Ovary (tissue), 9 donors: Measurements from ENCODE around the gene ITPRIPL2. TPM values are rescaled to one million over a fixed set of nuclear protein-coding genes. Genes with fewer than 3 reads are reported as not detected.

Experiments
- DNase-seq, 5 donors: peaks; one replicate each; pipeline ENCODE4 v3.0.0-alpha.2; 2019 to 2020
- H3K27ac ChIP-seq, 2 donors: fragments of 200-600 bp; one replicate each; pipeline versions ENCODE4 v1.5.1 to v1.8.0; 2019 to 2022
- H3K27me3 ChIP-seq: fragments of 200-600 bp; one replicate; pipeline ENCODE4 v1.8.0; 2022
- H3K36me3 ChIP-seq: fragments of 200-600 bp; sonication (generic); one replicate; pipeline ENCODE4 v1.5.1; 2019
- H3K4me1 ChIP-seq: one replicate; pipeline ENCODE4 v1.8.1; 2013; ENCODE audit warnings: mild to moderate bottlenecking, moderate library complexity; ENCODE audit not compliant: insufficient read depth
- H3K4me3 ChIP-seq: fragments of 200-600 bp; sonication (generic); one replicate; pipeline ENCODE4 v1.5.1; 2017
- H3K9me3 ChIP-seq, 2 donors: fragments of 200-600 bp in 1 of 2; sonication (generic) in 1 of 2; one replicate each; pipeline versions ENCODE4 v1.5.1 to v1.8.1; 2013 to 2019; ENCODE audit warnings: mild to moderate bottlenecking in 1 of 2, moderate library complexity in 1 of 2
- EP300 ChIP-seq: sonication (generic); formaldehyde crosslinking; IDR thresholded peaks from one replicate; pipeline ENCODE4 v1.6.1; 2017; ENCODE audit warnings: antibody characterized with exemption
- POLR2A ChIP-seq: fragments of 450-650 bp; IDR thresholded peaks from one replicate; pipeline ENCODE4 v1.6.1; 2017; ENCODE audit warnings: antibody characterized with exemption, mild to moderate bottlenecking, moderate library complexity
- WGBS, 3 donors: extraction: QIAGEN DNeasy Blood & Tissue Kit in 1 of 3; methylation state at CpG; one replicate each; pipeline versions ENCODE4 v1.1.5 to v1.1.7; 2013 to 2017; 5-methylcytosine and 5-hydroxymethylcytosine counted together
- intact Hi-C, 4 donors: fragments of 100-400 bp; cut with DNase I; formaldehyde crosslinking; loops; one replicate each; pipeline versions ENCODE4 v1.11.0 to v1.15.1; 2022 to 2023
- polyA plus RNA-seq, 2 donors: library from polyadenylated mRNA; stranded (reverse); fragments of 200-250 nt in 1 of 2; fragments of 350-450 nt in 1 of 2; fragmentation: Illumina TruSeq in 1 of 2; extraction: RNeasy Lipid Tissue Mini Kit (QIAGEN cat#74804) in 1 of 2; gene quantifications; one replicate each; pipeline ENCODE4 v1.2.3, GENCODE V29; 2013 to 2014
- total RNA-seq, 7 donors: library from RNA; depleted of rRNA in 2 of 7; stranded (reverse); fragments of >200 nt in 2 of 7; fragmentation: NEBNext Ultra II Directional in 3 of 7; extraction: Animal tissue kit (Norgen Biotek cat#: 25700) in 3 of 7; gene quantifications; one replicate each; pipeline versions ENCODE4 v1.1.0 to v1.2.4, GENCODE V29; 2016 to 2023
- TF ChIP-seq, protein P1 (sequence below), 3 donors: fragments of 450-650 bp in 2 of 3; fragments of 200-600 bp in 1 of 3; IDR thresholded peaks; one replicate each; pipeline versions ENCODE4 v1.5.1 to v1.8.0; 2016 to 2022; ENCODE audit warnings: antibody characterized with exemption in 3 of 3, mild to moderate bottlenecking in 1 of 3
- donor health status: DM: no; HTN: no; CAD: no; lungs with moderate emphysema.
- donor health status: DM: no; HTN: no; CAD: no.
- donor health status: Bipolar disorder and iron deficiency.
- donor health status: DM: yes; HTN: yes; CAD: no.
- donor health status: DM: no; HTN: no; CAD: no.
- donor health status: DM: yes; HTN: yes; CAD: no.

ITPRIPL2 gene
- total and polyA plus RNA-seq, 9 donors: 11.4 to 58.5 (median 42.3) TPM

- no peak overlapping the region for H3K27ac ChIP-seq
- DNase-seq: no peak
- TF ChIP-seq POLR2A (no peak), EP300 (no peak)
- TF ChIP-seq, protein P1, sequence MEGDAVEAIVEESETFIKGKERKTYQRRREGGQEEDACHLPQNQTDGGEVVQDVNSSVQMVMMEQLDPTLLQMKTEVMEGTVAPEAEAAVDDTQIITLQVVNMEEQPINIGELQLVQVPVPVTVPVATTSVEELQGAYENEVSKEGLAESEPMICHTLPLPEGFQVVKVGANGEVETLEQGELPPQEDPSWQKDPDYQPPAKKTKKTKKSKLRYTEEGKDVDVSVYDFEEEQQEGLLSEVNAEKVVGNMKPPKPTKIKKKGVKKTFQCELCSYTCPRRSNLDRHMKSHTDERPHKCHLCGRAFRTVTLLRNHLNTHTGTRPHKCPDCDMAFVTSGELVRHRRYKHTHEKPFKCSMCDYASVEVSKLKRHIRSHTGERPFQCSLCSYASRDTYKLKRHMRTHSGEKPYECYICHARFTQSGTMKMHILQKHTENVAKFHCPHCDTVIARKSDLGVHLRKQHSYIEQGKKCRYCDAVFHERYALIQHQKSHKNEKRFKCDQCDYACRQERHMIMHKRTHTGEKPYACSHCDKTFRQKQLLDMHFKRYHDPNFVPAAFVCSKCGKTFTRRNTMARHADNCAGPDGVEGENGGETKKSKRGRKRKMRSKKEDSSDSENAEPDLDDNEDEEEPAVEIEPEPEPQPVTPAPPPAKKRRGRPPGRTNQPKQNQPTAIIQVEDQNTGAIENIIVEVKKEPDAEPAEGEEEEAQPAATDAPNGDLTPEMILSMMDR (IDR thresholded peaks at IDR 0.05): no peak
- no peaks in the 10 kb centered on the region for H3K36me3 ChIP-seq
- WGBS, 3 donors: 90 to 93% (median 91%) methylated on average over 1 of the region's 1 CpG
- no peaks in the 10 kb centered on the region for H3K9me3 ChIP-seq
- intact Hi-C loops: no loop called here
- no peaks in the 10 kb centered on the region for H3K27me3 ChIP-seq
- H3K4me3 ChIP-seq: no peak overlapping the region
- H3K4me1 ChIP-seq: peaks cover 5% of the 10 kb centered on the region
Observed at GRCh38 chr16:19163215-19163614, 49.5 kb downstream of the ITPRIPL2 start.

DNA sequence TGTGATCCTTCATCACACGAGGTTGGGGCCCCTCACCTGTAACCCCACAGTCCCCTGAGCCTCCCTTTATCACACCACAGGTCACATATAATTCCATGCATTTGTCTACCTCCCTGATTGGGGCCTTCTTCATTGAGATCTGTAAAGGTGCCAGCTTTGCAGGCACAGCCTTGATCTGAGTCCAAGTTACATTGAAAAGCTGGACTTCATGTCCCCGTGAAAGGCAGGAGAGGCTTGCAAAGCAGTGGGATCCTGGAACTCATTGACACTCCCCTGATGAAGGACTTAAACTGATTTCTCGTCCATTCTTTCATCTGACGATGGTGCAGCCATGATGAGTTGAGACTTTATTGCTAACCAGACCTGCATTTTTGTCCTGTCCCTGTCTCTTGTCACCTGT is 50.5 kb downstream of the ITPRIPL2 start:
- H3K4me1 ChIP-seq: peaks cover 5% of the 10 kb centered on the region
- TF ChIP-seq EP300 (no peak), POLR2A (no peak)
- TF ChIP-seq, protein P1 (IDR thresholded peaks at IDR 0.05): no peak
- no peak for DNase-seq
- intact Hi-C loops: no loop called here
- 63 to 67% (median 65%) methylated on average over 4 of the region's 4 CpGs for WGBS, 3 donors
- H3K4me3 ChIP-seq: no peak overlapping the region
- no peak overlapping the region for H3K27ac ChIP-seq
- H3K27me3 ChIP-seq: no peaks in the 10 kb centered on the region
- no peaks in the 10 kb centered on the region for H3K36me3 ChIP-seq
- no peaks in the 10 kb centered on the region for H3K9me3 ChIP-seq

DNA sequence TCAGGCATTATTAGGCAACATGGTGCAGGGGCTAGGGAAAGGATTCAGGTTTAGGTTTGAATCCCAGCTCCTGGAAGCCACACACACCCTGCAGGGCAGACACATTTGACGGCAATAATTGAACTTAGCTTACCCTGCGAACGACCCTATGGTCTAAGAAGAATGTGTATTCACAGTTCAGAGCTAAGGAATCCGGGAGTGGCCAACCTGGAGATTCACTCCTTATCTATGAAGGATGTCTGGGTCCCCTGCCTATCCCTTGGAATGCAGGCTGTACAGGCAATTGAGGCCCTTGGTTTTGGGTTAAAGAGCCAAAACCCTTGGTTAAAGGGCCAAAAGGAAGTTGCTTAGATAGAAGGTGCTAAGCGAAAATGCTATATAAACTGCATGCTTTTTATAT is 51.3 kb downstream of the ITPRIPL2 start:
- no peak overlapping the region for H3K4me3 ChIP-seq
- intact Hi-C loops: no loop called here
- WGBS, 3 donors: 65 to 73% (median 67%) methylated on average over 5 of the region's 5 CpGs

GRCh38 chr16:19166500-19166899 is 52.7 kb downstream of the ITPRIPL2 start:
- Histone ChIP-seq H3K27ac (no peak overlapping the region), H3K4me1 (peaks cover 5% of the 10 kb centered on the region), H3K4me3 (no peak overlapping the region), H3K9me3 (no peaks in the 10 kb centered on the region), H3K36me3 (no peaks in the 10 kb centered on the region), H3K27me3 (no peaks in the 10 kb centered on the region)
- no peak for DNase-seq
- TF ChIP-seq, protein P1 (IDR thresholded peaks at IDR 0.05): no peak
- TF ChIP-seq POLR2A: no peak
- TF ChIP-seq EP300: no peak
- WGBS, 3 donors: 57 to 69% (median 64%) methylated on average over 2 of the region's 2 CpGs
- intact Hi-C loops: no loop called here

More for the DNA sequence above, 51.3 kb downstream of the ITPRIPL2 start:
- TF ChIP-seq EP300 (no peak), POLR2A (no peak)
- TF ChIP-seq, protein P1 (IDR thresholded peaks at IDR 0.05): no peak
- Histone ChIP-seq H3K9me3 (no peaks in the 10 kb centered on the region), H3K27ac (no peak overlapping the region), H3K4me1 (peaks cover 5% of the 10 kb centered on the region), H3K27me3 (no peaks in the 10 kb centered on the region), H3K36me3 (no peaks in the 10 kb centered on the region)
- no peak for DNase-seq
